GM18861 (cell line): ENCODE measurements around the gene HLCS.

ENCODE experiments used
- ATAC-seq: cut with Tn5 transposase; IDR thresholded peaks from one replicate; pipeline ENCODE4 v1.9.1; 2021; ENCODE audit not compliant: unreplicated experiment

Gene HLCS

DNA sequence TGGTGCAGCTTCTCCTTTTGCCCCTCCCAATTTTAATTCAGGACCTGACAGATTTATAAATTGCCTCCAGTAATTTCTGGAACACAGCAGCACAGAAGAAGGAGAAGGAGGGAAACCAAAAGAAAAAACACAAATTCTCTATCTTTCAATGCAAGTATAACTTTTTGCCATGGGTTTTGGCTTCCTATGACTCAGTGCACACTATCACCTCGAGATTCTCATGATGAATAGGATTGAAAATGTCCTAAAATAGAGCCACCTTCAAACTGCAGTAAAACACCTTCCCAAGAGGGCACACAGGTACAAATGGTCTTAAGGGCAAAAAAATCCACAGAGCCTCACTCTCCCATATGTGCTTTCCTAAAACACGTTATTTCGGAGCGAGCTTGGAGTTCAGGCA is 113.6 kb downstream of the HLCS start:
- no peak for ATAC-seq

- ATAC-seq: no peak
Measured at GRCh38 chr21:36852293-36852692, 114.2 kb downstream of the HLCS start.

- ATAC-seq: no peak
Measured at GRCh38 chr21:36851121-36851520, 115.3 kb downstream of the HLCS start.

- no peak for ATAC-seq
Measured at GRCh38 chr21:36850372-36850771, 116.1 kb downstream of the HLCS start.

DNA sequence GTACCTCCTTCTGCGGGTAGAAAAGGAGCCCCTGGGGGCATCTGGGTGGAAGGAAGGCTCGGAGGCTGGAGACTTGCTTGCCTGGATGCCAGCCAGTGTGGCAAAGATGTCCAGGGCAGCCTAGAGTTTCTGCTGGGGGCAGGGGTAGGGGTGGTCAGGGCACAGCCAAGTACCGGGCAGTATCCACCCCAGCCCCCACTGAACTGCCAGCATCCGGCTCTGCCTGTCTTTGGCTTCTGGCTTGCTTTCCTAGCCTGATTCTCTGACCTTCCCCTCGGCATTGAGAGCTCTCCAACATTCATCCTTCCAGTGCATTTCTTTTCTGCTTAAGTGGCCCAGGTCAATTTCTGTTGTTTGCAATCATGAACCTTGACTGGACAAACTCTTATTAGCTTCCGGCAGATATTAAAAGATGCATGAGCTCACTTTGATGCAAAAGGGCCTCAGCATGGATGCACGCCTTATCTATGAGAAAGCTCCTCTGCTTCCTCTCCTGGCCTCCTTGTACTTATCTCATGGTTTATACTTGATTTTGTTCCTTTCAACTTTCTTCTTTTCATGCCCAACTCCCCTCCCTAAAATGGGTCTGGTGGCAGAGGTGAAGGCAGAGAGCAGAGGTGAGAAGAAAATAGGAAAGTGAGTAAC is 116.9 kb downstream of the HLCS start:
- no peak for ATAC-seq

GRCh38 chr21:36848730-36849274 is 117.7 kb downstream of the HLCS start:
- no peak for ATAC-seq

- no peak for ATAC-seq
Measured at GRCh38 chr21:36847189-36847588, 119.3 kb downstream of the HLCS start.

DNA sequence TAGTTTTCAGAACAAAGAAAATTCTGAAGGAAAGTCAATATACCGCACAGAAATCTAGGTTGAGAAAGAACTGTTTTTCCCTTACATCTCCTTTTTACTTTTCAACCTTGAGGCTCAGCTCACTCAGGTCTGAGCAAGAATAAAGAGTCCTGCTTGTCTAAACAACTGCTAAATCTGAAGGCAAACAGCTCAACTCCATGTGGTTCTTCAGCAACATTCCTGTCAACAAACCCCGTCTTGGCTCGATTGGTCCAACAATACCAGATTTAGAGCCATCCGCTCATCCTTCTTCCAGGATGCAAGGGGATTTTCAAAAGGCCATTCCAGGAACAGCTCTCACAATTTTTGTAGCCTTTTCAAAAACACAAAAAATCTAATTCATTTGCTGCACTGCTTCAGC is 119.8 kb downstream of the HLCS start:
- ATAC-seq: no peak

- ATAC-seq: no peak
Measured at GRCh38 chr21:36845790-36846189, 120.7 kb downstream of the HLCS start.

DNA sequence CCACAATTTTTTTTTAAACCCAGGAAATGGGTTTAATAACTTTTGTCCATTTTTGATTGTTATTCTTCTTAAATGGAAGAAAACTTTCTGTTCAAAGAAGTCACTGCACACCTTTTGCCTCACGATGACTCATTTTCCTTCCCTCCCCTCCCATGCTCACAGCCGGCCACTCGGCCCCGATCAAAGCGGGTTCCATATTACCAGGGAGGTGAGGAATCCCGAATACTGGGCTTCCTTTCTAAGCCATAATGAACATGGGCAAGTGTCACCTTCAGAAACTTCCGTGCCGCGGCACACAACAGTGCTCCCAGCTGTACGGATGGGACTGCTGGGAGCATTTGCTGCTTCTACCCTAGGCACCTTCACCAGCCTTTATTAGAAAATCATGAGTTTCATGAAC is 121.4 kb downstream of the HLCS start:
- ATAC-seq: no peak

DNA sequence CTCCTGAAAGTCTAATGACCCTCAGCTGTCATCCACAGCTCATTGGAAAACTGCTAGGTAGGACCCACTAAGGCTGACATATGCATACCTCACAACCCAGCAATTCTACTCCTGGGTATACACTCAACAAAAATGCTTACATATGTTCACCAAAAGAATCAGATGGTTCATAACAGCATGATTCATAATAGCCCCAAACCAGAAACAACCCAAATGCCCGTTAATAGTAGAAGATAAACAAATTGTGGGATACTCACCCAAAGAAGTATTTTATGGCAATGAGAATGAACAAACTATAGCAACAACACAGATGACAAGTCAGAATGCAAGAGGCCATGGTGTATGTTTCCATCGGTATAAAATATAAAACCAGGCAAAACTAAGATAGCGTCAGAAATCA is 124.6 kb downstream of the HLCS start:
- ATAC-seq: no peak

- no peak for ATAC-seq
Measured at GRCh38 chr21:36839735-36840134, 126.7 kb downstream of the HLCS start.

DNA sequence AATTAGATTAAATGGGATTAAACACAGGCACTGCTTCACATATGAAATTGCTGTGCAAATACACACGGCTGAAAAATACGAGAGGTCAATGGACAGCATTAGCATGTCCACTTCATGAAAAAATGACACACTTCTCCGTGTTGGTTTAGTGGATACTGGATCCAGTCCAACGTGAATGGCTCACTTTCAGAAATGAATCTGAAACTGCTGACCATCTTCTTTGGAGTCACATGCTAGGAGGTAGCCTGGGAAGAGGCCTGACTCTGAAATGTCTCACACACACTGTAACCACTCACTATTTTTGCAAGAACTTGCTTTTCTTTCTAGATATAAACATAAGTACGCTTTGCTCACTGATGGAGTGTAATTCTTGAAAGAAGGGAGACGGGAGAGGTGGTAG is 127.3 kb downstream of the HLCS start:
- no peak for ATAC-seq

DNA sequence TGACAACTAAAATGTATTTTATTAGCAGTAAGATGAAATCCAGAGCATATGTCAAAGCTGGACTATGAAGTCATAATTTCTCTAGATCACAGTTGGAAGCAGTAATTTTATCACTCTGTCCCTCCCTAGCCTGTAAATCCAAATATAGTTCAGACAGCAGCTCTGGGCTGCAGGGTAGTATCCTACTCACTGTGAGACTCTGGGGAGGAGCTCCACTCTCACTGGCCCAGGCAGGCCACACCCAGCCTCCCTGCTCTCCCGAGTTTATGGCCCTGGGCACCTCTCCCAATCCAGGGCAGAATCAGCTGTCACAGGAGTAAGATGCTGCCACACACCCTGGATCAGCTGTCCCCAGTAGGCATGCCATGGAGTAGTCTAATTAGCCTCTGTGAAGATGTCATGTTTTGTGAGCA is 131.1 kb downstream of the HLCS start:
- ATAC-seq: no peak

DNA sequence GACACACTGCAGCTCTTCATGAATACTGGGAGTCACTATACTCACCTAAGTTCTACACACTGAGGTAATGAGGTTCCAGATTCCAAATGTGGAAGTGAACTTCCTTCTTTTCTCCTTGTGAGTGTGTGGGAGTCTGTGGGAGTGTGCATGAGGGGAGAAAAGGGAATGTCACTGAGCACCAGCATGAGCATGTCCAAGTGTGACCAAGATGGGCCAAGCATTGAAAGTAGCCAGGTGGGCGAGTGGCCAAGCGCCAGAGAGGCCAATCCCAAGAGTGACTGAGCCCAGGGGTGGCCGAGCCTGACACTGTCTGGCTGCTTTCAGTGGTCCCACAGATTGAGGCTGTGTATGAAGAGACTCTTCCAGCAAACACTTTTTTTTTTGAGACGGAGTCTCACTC is 132.3 kb downstream of the HLCS start:
- ATAC-seq: no peak

GRCh38 chr21:36830100-36830499 is 136.4 kb downstream of the HLCS start:
- no peak for ATAC-seq

DNA sequence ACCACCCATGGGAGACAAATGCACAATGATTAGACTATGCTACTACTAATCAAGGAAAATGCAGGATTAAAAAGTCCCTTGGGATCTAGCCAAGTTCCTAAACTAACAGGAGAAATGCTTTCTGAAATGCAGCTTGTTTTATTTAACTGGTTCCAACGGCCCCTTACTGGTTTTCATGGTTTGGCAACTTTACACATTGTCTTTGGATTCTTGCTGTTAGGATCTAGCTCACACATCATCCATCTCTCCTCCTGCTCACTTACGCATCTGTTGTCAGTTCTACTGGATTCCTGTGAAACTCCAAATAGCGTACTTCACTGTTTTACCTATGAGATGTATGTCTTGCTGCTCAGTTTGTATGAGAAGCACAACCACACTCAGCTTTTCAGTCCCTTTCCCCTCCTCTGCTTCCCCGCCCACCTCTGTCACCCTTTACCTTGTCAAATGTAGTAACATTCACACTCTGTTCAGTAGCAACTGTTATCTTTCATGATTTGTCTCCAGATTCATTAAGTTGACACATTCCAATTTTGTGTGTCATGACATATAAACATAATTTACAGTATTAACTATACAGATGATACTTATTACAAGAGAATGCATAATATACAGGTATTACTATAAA is 137.5 kb downstream of the HLCS start:
- no peak for ATAC-seq

DNA sequence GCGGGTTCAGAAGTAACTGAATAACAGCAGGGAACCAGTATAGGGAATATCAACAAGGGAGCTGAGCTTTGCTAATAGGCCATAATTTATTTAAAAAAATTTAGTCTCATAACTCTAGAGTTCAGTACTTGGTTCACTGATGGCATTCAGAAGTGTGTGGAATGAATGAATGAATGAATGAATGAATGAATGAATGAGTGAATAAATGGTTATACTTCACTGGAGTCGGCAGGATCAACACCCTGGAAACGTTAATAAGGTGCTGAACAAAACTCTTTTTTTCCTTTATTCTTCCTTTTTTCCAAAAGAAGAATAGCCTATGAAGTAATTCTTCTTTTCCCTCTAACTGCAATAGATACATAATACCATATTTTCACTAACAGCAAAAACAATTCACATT is 138.3 kb downstream of the HLCS start:
- no peak for ATAC-seq

- ATAC-seq: no peak
Measured at GRCh38 chr21:36825658-36826057, 140.8 kb downstream of the HLCS start.

DNA sequence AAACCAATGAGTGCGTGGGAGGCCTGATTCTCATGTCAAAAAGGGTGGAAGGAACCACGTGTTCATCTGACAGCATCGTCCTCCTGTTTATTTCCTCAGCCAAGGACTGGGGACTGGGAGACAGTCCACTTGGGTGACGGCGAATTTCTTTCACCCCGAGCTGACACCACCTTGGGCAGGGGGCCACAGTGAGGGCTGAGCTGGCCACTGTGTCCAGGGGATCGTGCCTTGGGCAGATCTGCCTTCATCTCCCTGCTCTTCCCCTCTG is 145.5 kb downstream of the HLCS start:
- no peak for ATAC-seq

DNA sequence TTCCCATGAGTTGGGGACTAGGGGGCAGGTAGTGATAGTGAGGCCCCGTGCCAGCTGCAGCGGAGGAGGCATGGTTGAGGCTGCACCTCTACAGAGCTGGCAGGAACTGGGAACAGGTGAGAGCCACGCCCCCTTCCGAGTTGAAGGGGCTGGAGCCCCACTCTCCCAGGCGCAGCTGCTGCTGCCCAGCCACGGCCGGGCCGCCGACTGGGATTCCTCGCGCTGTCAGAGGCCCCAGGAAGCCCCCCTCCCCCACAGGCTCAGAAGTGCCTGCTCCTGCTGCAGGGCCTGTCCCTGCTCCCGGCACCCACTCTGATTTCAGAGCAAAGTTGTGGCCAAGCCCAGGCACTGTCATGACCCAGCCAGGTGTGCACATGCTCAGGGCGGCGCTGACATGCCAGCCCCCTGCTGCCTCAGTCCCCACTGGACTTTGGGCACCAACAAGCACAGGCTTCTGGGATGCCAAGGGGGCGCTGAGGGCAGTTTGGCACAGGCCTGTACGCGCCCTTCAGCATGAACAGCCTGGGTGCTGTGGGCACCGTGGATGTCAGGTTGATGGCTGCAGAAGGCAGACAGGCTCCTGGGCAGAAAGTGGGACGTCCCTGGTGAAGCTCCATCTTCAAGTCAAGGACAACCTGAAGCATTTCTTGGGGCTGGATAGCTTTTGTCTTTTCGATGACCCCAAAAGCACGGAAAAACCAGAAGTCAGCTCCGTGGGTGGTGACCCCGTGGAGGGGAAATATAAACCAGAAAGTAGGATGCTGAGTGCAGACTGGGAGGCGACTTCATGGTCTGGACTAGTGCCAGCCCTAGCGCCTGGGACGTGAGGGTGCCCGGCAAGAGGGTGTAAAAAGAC is 146.1 kb downstream of the HLCS start:
- no peak for ATAC-seq
